ENCODE data around the gene VIL1. TPM values are rescaled to one million over a fixed set of nuclear protein-coding genes. Genes with fewer than 3 reads are reported as not detected.

The VIL1 gene
- total and polyA plus RNA-seq, 9 of the 15 experiments (the other 6 are each of a cell fraction or from before 2014, with no cell fraction given): 0.51 to 2.7 (median 1.2) TPM

DNA sequence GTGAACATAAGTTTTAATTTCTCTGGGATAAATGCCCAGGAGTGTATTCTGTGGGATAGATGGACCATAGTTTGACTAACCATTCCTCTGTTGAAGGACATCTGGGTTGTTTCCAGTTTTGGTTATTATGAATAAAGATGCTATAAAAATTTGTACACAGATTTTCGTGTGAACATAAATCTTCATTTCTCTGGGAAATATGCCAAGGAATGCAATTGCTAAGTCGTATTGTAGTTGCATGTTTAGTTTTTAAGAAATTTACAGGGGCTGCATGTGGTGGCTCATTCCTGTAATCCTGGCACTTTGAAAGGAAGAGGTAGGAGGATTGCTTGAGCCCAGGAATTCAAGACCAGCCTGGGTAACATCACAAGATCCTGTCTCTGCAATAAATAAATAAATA is 43.7 kb upstream of the VIL1 start (continued):
- TF ChIP-seq CHD7 (IDR thresholded peaks at IDR 0.05; ENCODE audit: low read depth, low read length): no peak

All from K562 (cell line).